Hepatocyte (in vitro differentiated cells): ENCODE data around the gene LITAFD. TPM values are rescaled to one million over a fixed set of nuclear protein-coding genes. Genes with fewer than 3 reads are reported as not detected.
"Not testable (repeated sequence)": the region's sequence is repeated elsewhere in the genome, so short reads cannot be mapped to it uniquely, and the experiment has no call there.

ENCODE experiments used
- DNase-seq: peaks from one replicate; pipeline ENCODE4 v3.0.0-alpha.2; 2016; ENCODE audit warnings: low spot score
- H2AFZ ChIP-seq: fragments of 200-600 bp; sonication (generic); 2 replicates; pipeline ENCODE4 v1.6.0; 2016; ENCODE audit warnings: antibody characterized with exemption, mild to moderate bottlenecking
- H3K27ac ChIP-seq: fragments of 200-600 bp; sonication (generic); 2 replicates; pipeline ENCODE4 v1.5.1; 2016; ENCODE audit warnings: mild to moderate bottlenecking
- H3K27me3 ChIP-seq: fragments of 200-600 bp; sonication (generic); 2 replicates; pipeline ENCODE4 v1.6.1; 2016
- H3K36me3 ChIP-seq: fragments of 200-600 bp; sonication (generic); replicated peaks from 2 replicates; pipeline ENCODE4 v1.5.1; 2016; ENCODE audit warnings: low read depth; ENCODE audit not compliant: insufficient read depth
- H3K4me1 ChIP-seq: fragments of 200-600 bp; sonication (generic); 2 replicates; pipeline ENCODE4 v1.5.1; 2016; ENCODE audit warnings: mild to moderate bottlenecking, moderate library complexity; ENCODE audit not compliant: insufficient read depth
- H3K4me2 ChIP-seq: fragments of 200-600 bp; sonication (generic); 2 replicates; pipeline ENCODE4 v1.6.0; 2016
- H3K4me3 ChIP-seq: fragments of 200-600 bp; sonication (generic); 2 replicates; pipeline ENCODE4 v1.5.1; 2016; ENCODE audit warnings: mild to moderate bottlenecking
- H3K79me2 ChIP-seq: fragments of 200-600 bp; sonication (generic); 2 replicates; pipeline ENCODE4 v1.6.0; 2017; ENCODE audit warnings: mild to moderate bottlenecking
- H3K9me2 ChIP-seq: fragments of 200-600 bp; sonication (generic); replicated peaks from 2 replicates; pipeline ENCODE4 v1.6.0; 2017; ENCODE audit warnings: mild to moderate bottlenecking; ENCODE audit not compliant: insufficient read depth
- H3K9me3 ChIP-seq: fragments of 200-600 bp; sonication (generic); 2 replicates; pipeline ENCODE4 v1.5.1; 2016; ENCODE audit warnings: low read depth, mild to moderate bottlenecking
- H4K20me1 ChIP-seq: fragments of 200-600 bp; sonication (generic); 2 replicates; pipeline ENCODE4 v1.6.0; 2016; ENCODE audit warnings: mild to moderate bottlenecking; ENCODE audit not compliant: insufficient read depth, poor library complexity, severe bottlenecking
- EZH2 ChIP-seq: fragments of 200-600 bp; sonication (generic); IDR thresholded peaks from 2 replicates; pipeline ENCODE4 v1.6.1; 2016; ENCODE audit warnings: antibody characterized with exemption, mild to moderate bottlenecking, borderline replicate concordance
- EZH2phosphoT487 ChIP-seq: fragments of 200-600 bp; sonication (generic); IDR thresholded peaks from one replicate; pipeline ENCODE4 v1.6.1; 2018; ENCODE audit warnings: antibody characterized with exemption, mild to moderate bottlenecking, low read depth, moderate library complexity; ENCODE audit not compliant: unreplicated experiment, severe bottlenecking
- WGBS: methylation state at CpG from one replicate; pipeline ENCODE4 v1.1.6; 2016; ENCODE audit warnings: low lambda C conversion rate; ENCODE audit errors: missing lambda C conversion rate; 5-methylcytosine and 5-hydroxymethylcytosine counted together
- polyA plus RNA-seq: library from polyadenylated mRNA; unstranded; fragments of >200 nt; fragmentation: Nextera tagmentation; extraction: Ambion mirVana; gene quantifications from 2 replicates; pipeline ENCODE4 v1.2.1, GENCODE V29; 2016
- total RNA-seq: library from RNA; depleted of rRNA; stranded (reverse); fragments of >200 nt; gene quantifications from 2 replicates; pipeline ENCODE4 v1.2.3, GENCODE V29; 2014
- TF ChIP-seq, protein P1 (sequence below): fragments of 200-600 bp; sonication (generic); IDR thresholded peaks from 2 replicates; pipeline ENCODE4 v1.5.1; 2016; ENCODE audit warnings: antibody characterized with exemption, mild to moderate bottlenecking; ENCODE audit not compliant: poor library complexity

The LITAFD gene
- total and polyA plus RNA-seq, 2 experiments from 2014 or later = not detected

DNA sequence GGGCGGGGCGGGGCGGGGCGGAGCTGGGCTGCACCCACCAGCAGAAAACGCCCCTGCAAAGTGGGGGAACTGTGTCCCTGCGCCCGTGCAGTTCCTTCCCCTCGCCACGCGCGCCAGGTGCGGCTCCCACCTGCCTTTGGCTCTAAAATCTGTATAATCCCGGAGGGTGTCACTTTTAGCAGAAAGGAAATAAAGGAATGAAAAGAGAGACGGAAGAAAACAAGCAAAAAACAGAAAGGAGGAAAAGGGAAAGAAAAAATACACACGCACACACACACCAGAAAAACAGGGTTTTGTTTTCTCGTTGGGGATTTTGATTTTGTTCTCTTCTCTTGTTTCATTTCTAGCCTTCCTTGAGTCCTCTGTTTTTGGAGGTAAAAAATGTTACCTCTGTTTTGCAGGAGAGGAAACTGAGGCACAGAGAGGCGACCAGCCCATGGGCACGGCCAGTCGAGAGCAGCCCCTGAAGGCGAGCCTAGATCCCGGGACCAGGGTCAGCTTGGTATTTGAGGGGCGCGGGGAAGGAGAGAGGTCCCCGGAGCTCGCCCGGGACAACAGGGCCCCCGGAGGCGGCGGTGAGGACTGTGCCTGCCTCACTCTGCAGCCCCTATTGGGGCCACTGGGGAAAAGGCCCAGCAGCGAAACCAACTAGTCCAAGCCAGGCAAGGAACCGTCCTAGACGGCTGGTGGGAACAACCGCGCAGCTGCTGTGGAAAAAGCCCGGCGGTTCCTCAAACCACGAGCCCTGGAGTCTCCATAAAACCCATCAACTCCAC is 12.8 kb upstream of the LITAFD start:
- Histone ChIP-seq H2AFZ (peak overlapping the region; percentile 17), H3K79me2 (peaks cover 43% of the 10 kb centered on the region), H3K9me3 (no peaks in the 10 kb centered on the region), H3K27me3 (no peaks in the 10 kb centered on the region), H3K9me2 (no peaks in the 10 kb centered on the region), H3K36me3 (no peaks in the 10 kb centered on the region), H3K4me1 (peaks cover 35% of the 10 kb centered on the region), H4K20me1 (peaks cover 16% of the 10 kb centered on the region), H3K4me2 (peak overlapping the region; percentile 87), H3K4me3 (peak overlapping the region; percentile 13), H3K27ac (peak overlapping the region; percentile 45)
- peak; percentile 31 for DNase-seq
- 22% methylated on average over 33 of the region's 37 CpGs for WGBS
- TF ChIP-seq EZH2phosphoT487 (no peak), EZH2 (no peak)
- TF ChIP-seq, protein P1, sequence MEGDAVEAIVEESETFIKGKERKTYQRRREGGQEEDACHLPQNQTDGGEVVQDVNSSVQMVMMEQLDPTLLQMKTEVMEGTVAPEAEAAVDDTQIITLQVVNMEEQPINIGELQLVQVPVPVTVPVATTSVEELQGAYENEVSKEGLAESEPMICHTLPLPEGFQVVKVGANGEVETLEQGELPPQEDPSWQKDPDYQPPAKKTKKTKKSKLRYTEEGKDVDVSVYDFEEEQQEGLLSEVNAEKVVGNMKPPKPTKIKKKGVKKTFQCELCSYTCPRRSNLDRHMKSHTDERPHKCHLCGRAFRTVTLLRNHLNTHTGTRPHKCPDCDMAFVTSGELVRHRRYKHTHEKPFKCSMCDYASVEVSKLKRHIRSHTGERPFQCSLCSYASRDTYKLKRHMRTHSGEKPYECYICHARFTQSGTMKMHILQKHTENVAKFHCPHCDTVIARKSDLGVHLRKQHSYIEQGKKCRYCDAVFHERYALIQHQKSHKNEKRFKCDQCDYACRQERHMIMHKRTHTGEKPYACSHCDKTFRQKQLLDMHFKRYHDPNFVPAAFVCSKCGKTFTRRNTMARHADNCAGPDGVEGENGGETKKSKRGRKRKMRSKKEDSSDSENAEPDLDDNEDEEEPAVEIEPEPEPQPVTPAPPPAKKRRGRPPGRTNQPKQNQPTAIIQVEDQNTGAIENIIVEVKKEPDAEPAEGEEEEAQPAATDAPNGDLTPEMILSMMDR = no peak

DNA sequence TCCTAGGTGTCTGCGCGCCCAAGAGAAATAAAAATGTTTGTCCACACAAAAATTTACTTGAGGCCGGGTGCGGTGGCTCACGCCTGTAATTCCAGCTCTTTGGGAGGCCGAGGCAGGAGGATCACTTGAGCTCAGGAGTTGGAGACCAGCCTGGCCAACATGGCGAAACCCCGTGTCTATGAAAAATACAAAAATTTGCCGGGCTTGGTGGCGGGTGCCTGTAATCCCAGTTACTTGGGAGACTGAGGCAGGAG is 12.2 kb upstream of the LITAFD start:
- H3K36me3 ChIP-seq, H3K9me2 ChIP-seq, H3K9me3 ChIP-seq, DNase-seq, H3K4me3 ChIP-seq, H3K27me3 ChIP-seq: not testable (repeated sequence)
- 96% methylated on average over 10 of the region's 10 CpGs for WGBS
- peak overlapping the region; percentile 17 for H2AFZ ChIP-seq
- peak overlapping the region; percentile 87 for H3K4me2 ChIP-seq
- H3K27ac ChIP-seq = peak overlapping the region; percentile 45
- peaks cover 11% of the 10 kb centered on the region for H4K20me1 ChIP-seq
- H3K79me2 ChIP-seq = peaks cover 38% of the 10 kb centered on the region
- H3K4me1 ChIP-seq = peaks cover 30% of the 10 kb centered on the region

DNA sequence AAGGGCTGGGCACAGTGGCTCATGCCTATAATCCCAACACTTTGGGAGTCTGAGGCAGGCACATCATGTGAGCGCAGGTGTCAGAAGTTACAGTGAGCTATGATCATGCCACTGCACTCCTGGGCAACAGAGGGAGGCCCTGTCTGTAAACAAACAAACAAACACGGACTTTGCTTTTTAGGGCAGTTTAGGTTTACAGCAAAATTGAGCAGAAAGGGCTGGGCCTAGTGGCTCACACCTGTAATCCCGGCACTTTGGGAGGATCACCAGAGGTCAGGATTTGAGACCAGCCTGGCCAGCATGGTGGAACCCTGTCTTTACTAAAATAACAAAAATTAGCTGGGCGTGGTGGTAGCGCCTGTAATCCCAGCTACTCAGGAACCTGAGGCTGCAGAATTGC is 10.1 kb upstream of the LITAFD start:
- Histone ChIP-seq H3K4me2 (no peak overlapping the region), H3K36me3 (no peaks in the 10 kb centered on the region), H3K4me1 (peaks cover 15% of the 10 kb centered on the region), H3K9me2 (no peaks in the 10 kb centered on the region), H3K4me3 (no peak overlapping the region), H3K27me3 (no peaks in the 10 kb centered on the region), H4K20me1 (no peaks in the 10 kb centered on the region), H3K79me2 (peaks cover 17% of the 10 kb centered on the region), H3K27ac (no peak overlapping the region), H2AFZ (no peak overlapping the region), H3K9me3 (no peaks in the 10 kb centered on the region)
- no peak for DNase-seq
- TF ChIP-seq, protein P1 = no peak
- no peak for TF ChIP-seq EZH2
- TF ChIP-seq EZH2phosphoT487 = no peak
- WGBS = 90% methylated on average over 5 of the region's 5 CpGs

DNA sequence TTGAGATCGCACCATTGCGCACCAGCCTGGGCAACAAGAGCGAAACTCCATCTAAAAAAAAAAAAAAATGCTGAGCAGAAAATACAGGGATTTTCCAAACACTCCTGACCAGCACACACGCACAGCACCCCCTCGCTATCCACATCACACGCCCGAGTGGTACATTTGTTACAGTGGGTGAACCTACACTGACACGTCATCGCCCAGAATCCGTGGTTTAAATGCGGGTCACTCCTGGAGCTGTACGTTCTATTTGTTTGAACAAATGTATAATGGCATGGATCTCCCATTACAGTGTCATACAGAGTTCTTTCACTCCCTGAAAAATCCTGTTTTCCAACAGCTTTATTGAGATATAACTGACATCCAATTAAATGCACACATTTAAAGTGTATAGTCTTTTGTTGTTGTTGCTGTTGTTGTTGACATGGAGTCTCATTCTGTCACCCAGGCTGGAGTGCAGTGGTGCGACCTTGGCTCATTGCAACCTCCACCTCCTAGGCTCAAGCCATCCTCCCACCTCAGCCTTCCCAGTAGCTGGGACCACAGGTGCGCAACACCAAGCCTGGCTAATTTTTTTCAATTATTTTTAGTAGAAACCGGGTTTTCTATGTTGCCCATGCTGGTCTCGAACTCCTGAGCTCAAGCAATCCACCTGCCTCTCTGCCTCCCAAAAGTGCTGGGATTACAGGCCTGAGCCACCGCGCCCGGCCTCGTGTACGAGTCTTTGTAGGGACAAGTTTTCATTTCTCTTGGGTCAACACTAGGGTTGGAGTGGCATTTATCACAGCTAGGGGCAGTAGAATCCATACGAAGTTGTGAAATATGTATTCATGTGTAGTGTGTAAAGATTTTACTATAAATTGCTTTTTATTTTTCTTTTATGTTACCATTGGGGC is 8.9 kb upstream of the LITAFD start:
- Histone ChIP-seq H3K9me2 (no peaks in the 10 kb centered on the region), H3K27me3 (no peaks in the 10 kb centered on the region), H3K4me3 (no peak overlapping the region), H3K9me3 (no peaks in the 10 kb centered on the region), H3K36me3 (no peaks in the 10 kb centered on the region), H4K20me1 (no peaks in the 10 kb centered on the region), H3K4me2 (no peak overlapping the region), H3K27ac (no peak overlapping the region), H3K4me1 (peaks cover 15% of the 10 kb centered on the region), H2AFZ (no peak overlapping the region), H3K79me2 (peaks cover 5% of the 10 kb centered on the region)
- no peak for DNase-seq
- 88% methylated on average over 22 of the region's 22 CpGs for WGBS
- TF ChIP-seq EZH2 (no peak), EZH2phosphoT487 (no peak)
- TF ChIP-seq, protein P1 = no peak

DNA sequence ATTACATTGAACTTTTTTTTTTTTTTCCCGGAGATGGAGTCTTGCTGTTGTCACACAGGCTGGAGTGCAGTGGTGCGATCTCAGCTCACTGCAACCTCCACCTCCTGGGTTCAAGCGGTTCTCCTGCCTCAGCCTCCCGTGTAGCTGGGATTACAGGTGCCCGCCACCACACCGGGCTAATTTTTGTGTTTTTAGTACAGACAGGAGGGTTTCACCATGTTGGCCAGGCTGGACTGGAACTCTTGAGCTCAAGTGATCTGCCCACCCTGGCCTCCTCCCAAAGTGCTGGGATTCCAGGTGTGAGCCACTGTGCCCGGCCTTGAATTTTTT is 8.3 kb upstream of the LITAFD start:
- not testable (repeated sequence) for H3K36me3 ChIP-seq, DNase-seq, H3K4me2 ChIP-seq, H3K79me2 ChIP-seq, H3K9me2 ChIP-seq, H3K4me3 ChIP-seq, H4K20me1 ChIP-seq, H3K9me3 ChIP-seq, H3K27me3 ChIP-seq, H2AFZ ChIP-seq
- Histone ChIP-seq H3K4me1 (peaks cover 15% of the 10 kb centered on the region), H3K27ac (peak overlapping the region; percentile 16)
- 97% methylated on average over 7 of the region's 7 CpGs for WGBS
